Amniotic stem cell (primary cell): ENCODE data around the gene FBXL17.
A peak's percentile ranks its signal among the peaks of the same experiment; 100 is the strongest.

ENCODE experiments used
- DNase-seq: peaks from one replicate; lab custom pipeline; 2025; lab: John Stamatoyannopoulos, UW

FBXL17 gene

GRCh38 chr5:107913494-107913893 is 468.4 kb downstream of the FBXL17 start:
- DNase-seq, result no peak

DNA sequence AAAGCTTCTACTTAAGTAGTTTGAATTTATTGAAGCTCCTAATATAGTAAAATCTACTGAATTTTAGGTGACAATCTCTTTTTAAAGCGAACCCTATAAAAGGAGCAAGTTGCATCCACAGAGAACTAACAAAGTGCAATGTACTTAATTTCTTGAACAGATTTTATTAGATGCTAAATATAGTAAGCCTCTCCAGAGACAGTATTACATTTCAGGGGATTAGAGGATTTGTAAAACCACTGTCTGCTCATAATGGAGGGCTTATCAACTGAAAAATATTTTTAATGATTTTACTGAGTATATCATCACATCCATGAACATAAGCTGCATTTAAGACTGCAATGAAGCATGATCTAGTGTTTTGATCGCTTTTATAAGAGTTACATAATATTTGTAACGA is 481.2 kb downstream of the FBXL17 start:
- DNase-seq, result no peak

- DNase-seq, result no peak
Measured at GRCh38 chr5:107894361-107894760, 487.5 kb downstream of the FBXL17 start.

GRCh38 chr5:107893642-107894041 is 488.3 kb downstream of the FBXL17 start:
- DNase-seq, result no peak

GRCh38 chr5:107889387-107889786 is 492.5 kb downstream of the FBXL17 start:
- DNase-seq, result no peak

DNA sequence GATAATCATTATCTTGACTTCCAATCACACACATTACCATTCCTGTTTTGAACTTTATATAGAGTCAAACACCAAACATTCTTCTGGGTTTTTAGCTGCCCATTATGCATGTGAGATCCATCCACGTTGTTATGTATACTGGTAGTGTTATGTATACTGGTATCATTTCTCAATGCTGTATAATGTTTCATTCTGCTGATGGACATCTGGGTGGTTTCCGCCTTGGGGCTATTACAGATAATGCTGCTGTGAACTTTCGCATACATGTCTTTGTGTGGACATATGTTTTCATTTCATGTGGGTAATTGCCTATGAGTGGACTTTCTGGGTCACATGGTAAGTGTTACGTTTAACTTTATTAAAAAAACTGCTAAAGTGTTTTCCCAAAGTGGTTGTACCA is 493.4 kb downstream of the FBXL17 start:
- no peak for DNase-seq

GRCh38 chr5:107887166-107887943 is 494.5 kb downstream of the FBXL17 start:
- DNase-seq, result no peak

- no peak for DNase-seq
Measured at GRCh38 chr5:107885601-107886000, 496.3 kb downstream of the FBXL17 start.

DNA sequence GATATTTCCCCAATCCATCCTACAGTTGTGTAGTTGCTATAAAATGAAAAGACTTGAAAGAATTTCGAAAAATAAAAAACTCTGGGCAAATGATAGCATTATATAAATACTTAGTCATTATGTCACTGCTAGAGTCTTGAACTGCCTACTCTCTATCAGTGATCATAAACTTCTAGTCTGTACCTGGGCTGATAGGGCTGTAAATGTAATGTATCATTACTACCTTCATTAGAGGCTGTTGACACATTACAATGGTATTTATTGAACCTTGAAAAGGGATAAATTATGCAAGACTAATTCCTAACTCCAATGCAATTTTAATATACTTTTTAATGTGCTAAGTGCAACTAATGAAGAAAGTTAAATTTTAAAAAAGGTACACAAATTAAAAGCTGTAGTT is 497.0 kb downstream of the FBXL17 start:
- no peak for DNase-seq

DNA sequence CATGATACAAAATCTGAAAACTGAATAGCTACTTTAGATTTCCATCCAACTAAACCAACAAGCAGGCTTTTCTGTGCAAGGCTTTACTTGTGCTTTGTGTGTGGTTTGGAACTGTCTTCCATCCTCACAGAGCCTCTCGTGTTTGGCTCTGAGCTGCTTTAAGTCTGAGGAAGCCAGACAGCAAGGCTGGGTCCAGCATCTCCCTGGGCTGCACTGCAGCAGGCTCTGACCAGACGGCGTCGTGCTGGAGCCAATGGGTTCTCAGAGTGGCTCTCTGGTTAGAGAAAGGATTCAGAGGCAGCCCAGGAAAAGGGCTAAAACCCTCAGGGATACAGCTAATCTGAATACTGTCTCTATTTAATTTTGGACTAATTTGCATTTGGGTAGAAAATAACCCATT is 503.2 kb downstream of the FBXL17 start:
- DNase-seq, result no peak

GRCh38 chr5:107876906-107877305 is 505.0 kb downstream of the FBXL17 start:
- no peak for DNase-seq

DNA sequence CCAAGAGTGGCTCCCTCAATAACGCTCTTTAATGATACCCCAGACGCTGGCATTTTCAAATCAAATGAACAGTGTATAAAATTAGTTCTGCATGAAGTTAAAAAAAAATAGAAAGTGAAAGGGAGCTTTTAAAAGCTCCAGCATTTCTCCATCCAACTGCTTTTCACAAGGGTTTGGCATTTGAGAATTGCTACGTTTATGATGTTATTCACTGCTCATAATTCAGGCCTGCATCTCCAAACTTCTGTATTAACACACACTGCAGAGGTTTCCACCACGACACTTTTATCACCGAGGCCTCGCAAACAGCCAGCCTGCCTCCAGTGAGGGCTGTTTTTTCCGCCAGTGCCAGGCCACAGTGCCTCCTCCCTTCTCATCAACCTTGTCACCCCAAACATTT is 505.6 kb downstream of the FBXL17 start:
- DNase-seq, result no peak

DNA sequence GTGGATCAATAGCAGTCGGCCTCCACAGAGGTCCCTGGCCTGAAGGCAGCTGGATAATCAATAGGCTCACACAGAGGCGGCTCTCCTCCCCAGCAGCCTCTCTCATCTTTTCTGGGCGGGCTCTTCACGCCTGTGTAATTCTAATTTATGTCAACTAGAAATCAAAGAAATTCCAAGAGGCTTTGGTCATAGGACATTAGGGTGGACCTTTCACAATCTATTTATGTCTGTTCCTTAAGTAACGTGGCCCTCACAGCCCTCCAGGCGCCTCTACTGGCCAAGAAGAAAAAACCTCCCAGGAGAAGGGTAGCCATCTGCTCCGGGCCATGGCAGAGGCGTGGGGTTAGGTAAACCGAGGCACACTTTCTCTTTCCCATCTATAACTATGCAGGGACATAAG is 506.1 kb downstream of the FBXL17 start:
- no peak for DNase-seq

- no peak for DNase-seq
Measured at GRCh38 chr5:107874795-107875194, 507.1 kb downstream of the FBXL17 start.

GRCh38 chr5:107873877-107874276 is 508.0 kb downstream of the FBXL17 start:
- DNase-seq, result no peak

- DNase-seq, result no peak
Measured at GRCh38 chr5:107871023-107871422, 510.9 kb downstream of the FBXL17 start.

DNA sequence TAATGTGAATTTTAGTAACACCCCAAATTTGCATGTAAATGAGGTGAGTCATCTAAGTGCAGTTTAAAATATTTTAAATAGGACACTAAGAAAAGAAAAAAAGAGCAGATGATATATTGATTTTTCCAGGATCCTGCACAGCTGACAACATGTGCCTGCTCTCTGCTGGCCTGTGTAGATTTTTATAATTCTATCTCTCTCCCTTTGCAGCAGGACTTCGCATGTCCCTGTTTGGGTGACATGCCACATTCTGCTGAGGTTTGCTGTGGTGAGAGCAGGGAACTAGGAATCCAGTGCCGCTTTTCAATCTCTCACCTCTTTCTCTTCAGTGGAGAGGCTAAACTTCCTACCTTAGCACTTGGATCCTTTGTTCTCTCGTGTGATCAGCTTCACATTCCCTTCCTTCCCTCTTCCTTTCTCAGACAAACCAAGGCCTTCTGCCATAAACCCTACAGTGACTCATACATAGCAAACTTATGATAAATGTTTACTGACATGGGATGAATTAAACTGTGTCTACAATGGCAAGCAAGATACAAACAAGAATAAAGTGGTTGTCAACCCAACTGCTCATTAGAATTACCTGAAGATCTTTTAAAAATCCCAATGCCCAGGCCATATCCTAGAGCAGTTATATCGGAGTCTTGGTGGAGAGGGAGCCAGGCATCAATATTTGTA is 512.3 kb downstream of the FBXL17 start:
- DNase-seq, result peak; percentile 11

- DNase-seq, result no peak
Measured at GRCh38 chr5:107868650-107869409, 513.1 kb downstream of the FBXL17 start.

GRCh38 chr5:107867266-107867665 is 514.6 kb downstream of the FBXL17 start:
- DNase-seq, result no peak

DNA sequence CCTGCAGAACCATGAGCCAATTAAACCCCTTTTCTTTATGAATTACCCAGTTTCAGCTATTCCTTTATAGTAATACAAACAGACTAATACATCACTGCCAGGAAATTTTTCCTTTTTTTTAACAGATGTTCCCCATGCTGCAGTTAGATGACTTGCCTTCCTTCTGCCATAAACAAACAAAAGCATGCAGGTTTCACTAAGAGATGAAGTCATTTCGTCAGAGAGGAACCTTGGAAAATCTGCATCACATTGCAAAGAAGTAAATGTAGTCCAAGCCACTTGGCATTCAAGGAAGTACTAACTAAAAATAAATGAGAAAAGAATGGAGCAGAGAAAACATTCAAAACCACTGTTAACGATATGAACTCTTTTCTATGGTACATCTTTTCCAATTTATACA is 517.1 kb downstream of the FBXL17 start:
- no peak for DNase-seq

DNA sequence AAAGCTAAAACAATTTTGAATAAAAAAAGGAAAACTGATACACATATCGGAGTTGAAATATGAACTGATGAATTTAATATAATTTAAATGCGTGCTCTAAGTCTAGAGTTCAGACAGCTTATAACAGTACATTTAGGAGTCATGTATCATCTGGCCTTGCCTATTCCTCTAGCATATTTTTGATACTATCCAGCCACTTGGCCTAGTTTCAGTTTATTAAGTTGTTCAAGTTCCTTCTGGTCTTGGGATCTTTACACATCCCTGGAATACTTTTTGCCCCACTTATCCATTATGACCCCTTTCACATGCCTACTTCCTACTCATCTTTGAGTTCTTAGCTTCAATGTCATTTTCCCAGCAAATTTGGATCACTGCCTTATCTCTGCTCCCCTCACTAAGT is 518.8 kb downstream of the FBXL17 start:
- no peak for DNase-seq

DNA sequence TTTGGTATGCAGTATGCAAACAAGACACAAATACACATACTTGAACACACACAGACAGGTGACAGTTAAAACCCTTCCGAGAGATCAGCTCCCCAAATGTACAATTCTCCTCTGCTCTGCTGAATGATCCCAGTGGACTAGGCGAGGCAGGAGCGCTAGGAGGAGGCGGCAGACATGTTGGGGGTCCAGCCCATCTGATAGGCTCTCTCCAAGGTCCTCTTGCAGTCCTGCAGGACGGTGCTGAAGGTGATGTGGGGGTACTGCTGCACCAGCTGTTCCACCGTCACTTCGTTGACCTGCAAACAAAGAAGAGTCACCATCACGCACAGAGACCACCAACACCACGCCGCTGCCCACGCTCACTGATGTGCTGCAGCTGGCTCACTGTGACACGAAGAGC is 520.3 kb downstream of the FBXL17 start:
- DNase-seq, result no peak

- no peak for DNase-seq
Measured at GRCh38 chr5:107860044-107860443, 521.9 kb downstream of the FBXL17 start.
